Astrocyte of the spinal cord (primary cell): ENCODE results near the gene ABCC8.
"Not testable (repeated sequence)": the region's sequence is repeated elsewhere in the genome, so short reads cannot be mapped to it uniquely, and the experiment has no call there.

Experiments used
- DNase-seq: peaks from one replicate; pipeline ENCODE4 v3.0.0; 2011; ENCODE audit warnings: low read depth, low spot score
- H3K4me3 ChIP-seq: 2 replicates; pipeline ENCODE4 v1.5.1; 2011; ENCODE audit warnings: low read depth, mild to moderate bottlenecking, low read length, moderate library complexity
- in situ Hi-C: cut with HindIII; loops from 2 replicates; pipeline ENCODE4 v1.10.0; 2017; ENCODE audit warnings: low sequenced_read_pairs
- TF ChIP-seq, protein P1 (sequence below): IDR thresholded peaks from 2 replicates; pipeline ENCODE4 v1.5.1; 2012; ENCODE audit warnings: low read depth, mild to moderate bottlenecking, low read length, inconsistent platforms

The ABCC8 gene

DNA sequence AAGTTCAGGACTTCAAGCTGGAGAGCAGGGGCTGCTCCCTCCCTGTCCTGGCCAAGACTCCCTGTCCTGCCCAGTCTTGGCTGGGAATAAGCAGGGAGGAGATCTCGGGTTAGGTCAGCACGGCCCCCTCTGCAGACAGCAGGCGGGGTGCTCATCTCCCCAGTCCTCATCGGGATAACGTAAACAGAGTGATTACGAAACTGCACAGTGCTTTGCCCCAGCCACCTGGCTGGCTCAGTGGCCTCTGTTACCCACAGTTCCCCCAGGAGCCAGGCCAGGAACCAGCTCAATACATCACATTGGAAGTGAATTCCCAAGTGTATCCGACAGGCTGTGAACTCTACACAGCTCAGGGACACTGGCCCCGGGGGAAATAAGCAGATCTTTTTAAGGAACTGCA is 45.5 kb downstream of the ABCC8 start:
- no peak overlapping the region for H3K4me3 ChIP-seq

DNA sequence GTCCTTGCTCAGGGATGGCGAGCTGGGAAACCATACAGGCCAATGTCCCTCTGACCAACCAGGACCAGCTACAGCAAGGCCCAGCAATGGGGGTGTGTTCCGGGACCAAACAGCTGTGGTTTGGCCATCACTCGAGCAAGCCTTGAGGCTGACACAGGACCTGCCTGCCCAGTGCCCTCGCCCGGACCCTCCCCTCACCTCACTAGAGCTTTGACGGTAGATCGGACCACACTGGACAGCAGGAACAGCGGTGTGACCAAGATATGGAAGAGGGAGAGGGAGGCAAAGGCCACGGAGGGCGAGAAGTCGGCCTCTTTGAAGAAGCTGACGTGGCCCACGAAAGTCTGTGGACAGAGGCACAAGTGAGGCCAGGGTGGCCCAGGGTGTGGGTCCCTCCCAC is 46.0 kb downstream of the ABCC8 start:
- H3K4me3 ChIP-seq, result no peak overlapping the region
- in situ Hi-C loops, result no loop called here
- TF ChIP-seq, protein P1, sequence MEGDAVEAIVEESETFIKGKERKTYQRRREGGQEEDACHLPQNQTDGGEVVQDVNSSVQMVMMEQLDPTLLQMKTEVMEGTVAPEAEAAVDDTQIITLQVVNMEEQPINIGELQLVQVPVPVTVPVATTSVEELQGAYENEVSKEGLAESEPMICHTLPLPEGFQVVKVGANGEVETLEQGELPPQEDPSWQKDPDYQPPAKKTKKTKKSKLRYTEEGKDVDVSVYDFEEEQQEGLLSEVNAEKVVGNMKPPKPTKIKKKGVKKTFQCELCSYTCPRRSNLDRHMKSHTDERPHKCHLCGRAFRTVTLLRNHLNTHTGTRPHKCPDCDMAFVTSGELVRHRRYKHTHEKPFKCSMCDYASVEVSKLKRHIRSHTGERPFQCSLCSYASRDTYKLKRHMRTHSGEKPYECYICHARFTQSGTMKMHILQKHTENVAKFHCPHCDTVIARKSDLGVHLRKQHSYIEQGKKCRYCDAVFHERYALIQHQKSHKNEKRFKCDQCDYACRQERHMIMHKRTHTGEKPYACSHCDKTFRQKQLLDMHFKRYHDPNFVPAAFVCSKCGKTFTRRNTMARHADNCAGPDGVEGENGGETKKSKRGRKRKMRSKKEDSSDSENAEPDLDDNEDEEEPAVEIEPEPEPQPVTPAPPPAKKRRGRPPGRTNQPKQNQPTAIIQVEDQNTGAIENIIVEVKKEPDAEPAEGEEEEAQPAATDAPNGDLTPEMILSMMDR, result no peak
- no peak for DNase-seq

More for the DNA sequence above, 45.5 kb downstream of the ABCC8 start:
- in situ Hi-C loops, result no loop called here
- DNase-seq, result no peak
- TF ChIP-seq, protein P1, result no peak

DNA sequence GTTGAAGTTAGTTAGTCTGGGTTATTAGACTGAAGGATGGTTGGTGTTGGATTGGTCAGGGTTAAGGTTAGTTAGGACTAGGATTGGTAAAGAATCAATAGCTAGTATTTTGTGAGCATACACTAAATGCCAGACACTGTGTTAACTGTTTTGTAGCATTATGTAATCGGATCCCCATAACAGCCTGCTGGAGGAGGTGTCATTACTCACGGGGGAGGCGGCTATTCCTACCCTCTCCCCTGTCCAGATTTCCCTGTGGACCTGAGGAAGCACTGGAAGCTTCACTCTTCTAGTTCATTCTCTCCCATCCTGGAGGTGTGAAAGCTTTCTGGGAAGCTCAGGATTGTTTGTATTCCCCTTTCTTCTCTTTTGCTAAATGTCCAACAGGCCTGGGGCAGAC is 47.7 kb downstream of the ABCC8 start:
- in situ Hi-C loops, result no loop called here
- DNase-seq, result no peak
- H3K4me3 ChIP-seq, result no peak overlapping the region
- TF ChIP-seq, protein P1, result no peak

DNA sequence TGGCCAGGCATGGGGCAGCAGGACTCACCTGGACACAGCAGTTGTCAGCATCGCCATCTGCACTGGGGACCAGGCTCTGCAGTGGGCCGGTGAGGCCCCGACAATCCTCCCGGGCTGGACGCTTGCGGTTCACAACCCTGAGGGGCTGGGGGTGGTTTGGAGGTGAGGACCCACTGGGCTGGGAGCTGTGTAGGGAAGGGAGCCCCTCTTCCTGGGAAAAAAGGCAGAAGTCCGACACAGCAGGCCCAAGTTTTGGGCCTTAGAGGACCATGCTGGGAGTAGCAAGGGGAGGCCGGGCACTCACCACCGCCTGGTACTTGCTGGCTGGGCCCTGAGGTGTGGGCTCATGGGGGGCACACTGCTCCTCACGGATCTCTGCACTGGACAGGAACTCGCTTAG is 48.4 kb downstream of the ABCC8 start:
- TF ChIP-seq, protein P1, result no peak
- in situ Hi-C loops, result no loop called here
- H3K4me3 ChIP-seq, result no peak overlapping the region
- DNase-seq, result no peak

DNA sequence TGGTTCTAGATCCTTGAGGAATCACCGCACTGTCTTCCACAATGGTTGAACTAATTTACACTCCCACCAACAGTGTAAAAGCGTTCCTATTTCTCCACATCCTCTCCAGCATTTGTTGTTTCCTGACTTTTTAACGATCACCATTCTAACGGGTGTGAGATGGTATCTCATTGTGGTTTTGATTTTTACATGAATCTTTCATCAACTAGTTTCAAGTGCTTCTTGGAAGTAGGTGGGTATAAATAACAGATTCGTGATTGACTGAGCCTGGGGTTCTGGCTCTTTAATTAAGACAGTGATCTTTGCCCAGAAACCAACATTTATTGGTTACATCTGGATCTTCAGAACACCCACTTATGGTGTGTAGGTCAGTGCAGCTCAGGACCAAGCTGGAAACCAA is 50.4 kb downstream of the ABCC8 start:
- in situ Hi-C loops, H3K4me3 ChIP-seq, DNase-seq: not testable (repeated sequence)

DNA sequence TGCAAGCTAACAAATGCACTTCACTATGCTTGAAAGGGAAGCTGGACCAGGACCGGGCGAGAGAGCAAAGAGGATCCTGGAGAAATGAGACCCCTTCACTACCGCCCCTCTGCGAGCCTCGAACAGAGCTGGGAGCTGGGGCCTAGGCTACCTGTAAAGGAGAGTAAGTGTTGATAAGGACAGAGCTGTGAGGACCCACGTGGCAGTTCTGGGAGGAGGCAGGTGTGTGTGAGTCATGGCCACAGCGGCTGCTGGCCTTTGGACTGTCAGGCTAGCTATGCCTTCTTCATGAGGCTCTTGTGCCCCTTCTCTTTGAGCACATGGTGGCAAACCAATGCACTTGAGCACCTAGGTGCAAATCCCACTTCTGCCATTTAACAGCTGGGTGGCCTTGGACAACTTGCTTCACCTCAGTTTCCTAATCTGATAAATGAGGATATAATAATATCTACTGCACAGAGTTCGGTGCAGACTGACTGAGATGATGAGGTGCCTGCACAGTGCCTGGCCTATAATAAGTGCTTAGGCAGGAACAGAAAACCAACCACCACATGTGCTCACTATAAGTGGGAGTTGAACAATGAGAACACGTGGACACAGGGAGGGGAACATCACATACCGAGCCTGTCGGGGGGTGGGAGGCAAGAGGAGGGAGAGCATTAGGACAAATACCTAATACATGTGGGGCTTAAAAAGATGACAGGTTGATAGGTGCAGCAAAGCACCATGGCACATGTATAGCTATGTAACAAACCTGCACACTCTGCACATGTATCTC is 52.9 kb downstream of the ABCC8 start:
- no peak overlapping the region for H3K4me3 ChIP-seq
- DNase-seq, result no peak
- TF ChIP-seq, protein P1, result no peak
- in situ Hi-C loops, result no loop called here

DNA sequence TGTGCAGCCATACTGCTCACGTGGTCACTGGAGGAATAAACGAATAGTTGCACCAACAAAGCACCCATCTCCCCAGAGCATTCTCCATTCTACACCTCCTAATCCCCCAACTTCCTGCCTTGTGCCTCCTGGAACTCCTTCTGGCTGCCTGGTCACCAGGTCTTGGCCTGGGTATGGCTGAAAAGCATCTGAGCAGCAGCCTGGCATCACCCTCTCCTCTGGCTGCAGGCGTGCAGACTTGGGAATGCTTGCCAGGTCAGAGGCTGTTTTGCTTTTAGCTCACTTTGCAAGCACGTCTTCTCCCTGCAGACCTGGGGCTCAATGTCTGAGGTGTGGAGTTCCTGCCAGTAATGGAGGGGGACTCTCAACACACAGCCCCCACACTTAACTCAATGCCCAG is 54.9 kb downstream of the ABCC8 start:
- TF ChIP-seq, protein P1, result no peak
- DNase-seq, result no peak
- in situ Hi-C loops, result no loop called here
- H3K4me3 ChIP-seq, result no peak overlapping the region
